Transverse colon (tissue), 4 donors: ENCODE results near the gene ZNF296. TPM values are rescaled to one million over a fixed set of nuclear protein-coding genes. Genes with fewer than 3 reads are reported as not detected.

Experiments used
- DNase-seq: peaks from one replicate; pipeline ENCODE4 v3.0.0-alpha.2; 2019
- H3K27ac ChIP-seq, 4 donors: fragments of 200-600 bp; sonication (generic); 2 replicates each; pipeline ENCODE4 v1.5.1; 2016 to 2018; ENCODE audit warnings: inconsistent platforms in 4 of 4
- H3K27me3 ChIP-seq: fragments of 200-600 bp; sonication (generic); 2 replicates; pipeline ENCODE4 v1.5.1; 2017; ENCODE audit warnings: inconsistent platforms
- H3K36me3 ChIP-seq, 4 donors: fragments of 200-600 bp; sonication (generic); 2 replicates each; pipeline ENCODE4 v1.5.1; 2017 to 2019; ENCODE audit warnings: inconsistent platforms in 4 of 4
- H3K4me1 ChIP-seq, 4 donors: fragments of 200-600 bp; sonication (generic); 2 replicates each; pipeline ENCODE4 v1.5.1; 2017 to 2020; ENCODE audit warnings: inconsistent platforms in 4 of 4
- H3K4me3 ChIP-seq, 4 donors: fragments of 200-600 bp; sonication (generic); 1 replicate in 1 of 4; 2 replicates in 3 of 4; pipeline versions ENCODE4 v1.5.1 to v1.6.1; 2017 to 2019; ENCODE audit warnings: inconsistent platforms in 4 of 4
- H3K9me3 ChIP-seq, 2 donors: fragments of 200-600 bp; sonication (generic); 2 replicates each; pipeline ENCODE4 v1.5.1; 2017 to 2019; ENCODE audit warnings: inconsistent platforms in 2 of 2
- EP300 ChIP-seq: sonication (generic); formaldehyde crosslinking; IDR thresholded peaks from one replicate; pipeline ENCODE4 v1.6.1; 2017; ENCODE audit warnings: antibody characterized with exemption, low read depth
- POLR2A ChIP-seq: fragments of 450-650 bp; IDR thresholded peaks from one replicate; pipeline ENCODE4 v1.6.1; 2016; ENCODE audit warnings: antibody characterized with exemption, mild to moderate bottlenecking, moderate library complexity
- POLR2AphosphoS5 ChIP-seq, 3 donors: sonication (generic); formaldehyde crosslinking; IDR thresholded peaks; one replicate each; pipeline ENCODE4 v1.6.1; 2016; ENCODE audit warnings: antibody characterized with exemption in 3 of 3
- WGBS, 2 donors: methylation state at CpG; one replicate each; pipeline ENCODE4 v1.1.5; 2018; ENCODE audit warnings: low coverage in 1 of 2; 5-methylcytosine and 5-hydroxymethylcytosine counted together
- in situ Hi-C, 4 donors: fragments of 200-750 bp; cut with MboI; loops; one replicate each; pipeline versions ENCODE4 v1.15.0 to v1.15.1; 2017; ENCODE audit warnings: low sequenced_read_pairs in 3 of 4, low pct_ligation_motif_present in 1 of 4, low pct_unique_long_range_greater_than_20kb in 1 of 4
- intact Hi-C: fragments of 100-400 bp; cut with DNase I; formaldehyde crosslinking; loops from one replicate; pipeline ENCODE4 v1.15.1; 2023; ENCODE audit warnings: low total_unique reads
- total RNA-seq, 4 donors: library from RNA; depleted of rRNA; stranded (reverse); fragments of >200 nt; gene quantifications; one replicate each; pipeline ENCODE4 v1.1.0, GENCODE V29; 2016
- TF ChIP-seq, protein P1 (sequence below), 5 experiments: fragments of 200-600 bp in 3 of 5; fragments of 450-650 bp in 2 of 5; sonication (generic) in 3 of 5; IDR thresholded peaks; 1 replicate in 2 of 5; 2 replicates in 3 of 5; pipeline ENCODE4 v1.5.1; 2016 to 2017; ENCODE audit warnings: antibody characterized with exemption in 5 of 5, inconsistent platforms in 3 of 5, mild to moderate bottlenecking in 2 of 5, moderate library complexity in 1 of 5

Gene ZNF296
- total RNA-seq, 4 donors from 2014 or later = 0.75 to 5.8 (median 3.5) TPM

GRCh38 chr19:45071969-45072790 is 4.1 kb downstream of the ZNF296 start:
- TF ChIP-seq, protein P1, sequence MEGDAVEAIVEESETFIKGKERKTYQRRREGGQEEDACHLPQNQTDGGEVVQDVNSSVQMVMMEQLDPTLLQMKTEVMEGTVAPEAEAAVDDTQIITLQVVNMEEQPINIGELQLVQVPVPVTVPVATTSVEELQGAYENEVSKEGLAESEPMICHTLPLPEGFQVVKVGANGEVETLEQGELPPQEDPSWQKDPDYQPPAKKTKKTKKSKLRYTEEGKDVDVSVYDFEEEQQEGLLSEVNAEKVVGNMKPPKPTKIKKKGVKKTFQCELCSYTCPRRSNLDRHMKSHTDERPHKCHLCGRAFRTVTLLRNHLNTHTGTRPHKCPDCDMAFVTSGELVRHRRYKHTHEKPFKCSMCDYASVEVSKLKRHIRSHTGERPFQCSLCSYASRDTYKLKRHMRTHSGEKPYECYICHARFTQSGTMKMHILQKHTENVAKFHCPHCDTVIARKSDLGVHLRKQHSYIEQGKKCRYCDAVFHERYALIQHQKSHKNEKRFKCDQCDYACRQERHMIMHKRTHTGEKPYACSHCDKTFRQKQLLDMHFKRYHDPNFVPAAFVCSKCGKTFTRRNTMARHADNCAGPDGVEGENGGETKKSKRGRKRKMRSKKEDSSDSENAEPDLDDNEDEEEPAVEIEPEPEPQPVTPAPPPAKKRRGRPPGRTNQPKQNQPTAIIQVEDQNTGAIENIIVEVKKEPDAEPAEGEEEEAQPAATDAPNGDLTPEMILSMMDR (IDR thresholded peaks at IDR 0.05) = no peak
- TF ChIP-seq EP300 (no peak), POLR2AphosphoS5 (IDR thresholded peaks at IDR 0.05) (no peak), POLR2A (no peak)
- intact Hi-C loops (no loop called here), in situ Hi-C loops (no loop called here)
- Histone ChIP-seq H3K4me1 (peaks cover 7 to 23% (median 15%) of the 10 kb centered on the region in 4 donors), H3K27me3 (no peaks in the 10 kb centered on the region), H3K27ac (no peak overlapping the region), H3K36me3 (peaks cover 0 to 47% (median 15%) of the 10 kb centered on the region in 4 donors), H3K4me3 (no peak overlapping the region), H3K9me3 (no peaks in the 10 kb centered on the region)
- no peak for DNase-seq
- WGBS, 2 donors = 91% methylated on average over 25 of the region's 34 CpGs; no CpG with 5 or more reads in 1 of the 2 donors

DNA sequence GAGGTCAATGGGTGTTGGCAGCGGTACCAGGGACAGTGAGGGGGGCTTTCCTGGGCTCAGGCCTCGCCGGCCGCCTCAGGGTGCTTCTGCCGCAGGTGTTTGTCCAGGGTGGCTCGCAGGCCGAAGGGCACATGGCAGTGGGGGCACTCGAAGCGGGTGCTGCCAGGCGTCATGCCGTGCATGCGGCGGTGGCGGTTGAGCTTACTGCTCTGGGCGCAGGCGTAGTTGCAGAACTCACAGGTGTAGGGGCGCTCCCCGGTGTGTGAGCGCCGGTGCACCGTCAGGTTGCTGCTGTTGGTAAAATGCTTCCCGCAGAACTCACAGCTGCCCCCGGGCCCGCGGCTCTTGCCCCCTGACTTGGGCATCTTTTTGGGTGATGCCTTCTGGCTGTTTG is 4.7 kb downstream of the ZNF296 start:
- in situ Hi-C loops = no loop called here
- no peak for DNase-seq
- TF ChIP-seq POLR2A (no peak), POLR2AphosphoS5 (IDR thresholded peaks at IDR 0.05) (no peak), EP300 (no peak)
- TF ChIP-seq, protein P1 (IDR thresholded peaks at IDR 0.05) = no peak
- Histone ChIP-seq H3K4me3 (no peak overlapping the region), H3K36me3 (peaks cover 0 to 47% (median 15%) of the 10 kb centered on the region in 4 donors), H3K9me3 (no peaks in the 10 kb centered on the region), H3K27me3 (no peaks in the 10 kb centered on the region), H3K4me1 (peaks cover 1 to 17% (median 9%) of the 10 kb centered on the region in 4 donors), H3K27ac (no peak overlapping the region)
- 88 to 100% methylated on average over 1 to 21 of the region's 25 CpGs for WGBS, 2 donors
- intact Hi-C loops = no loop called here

DNA sequence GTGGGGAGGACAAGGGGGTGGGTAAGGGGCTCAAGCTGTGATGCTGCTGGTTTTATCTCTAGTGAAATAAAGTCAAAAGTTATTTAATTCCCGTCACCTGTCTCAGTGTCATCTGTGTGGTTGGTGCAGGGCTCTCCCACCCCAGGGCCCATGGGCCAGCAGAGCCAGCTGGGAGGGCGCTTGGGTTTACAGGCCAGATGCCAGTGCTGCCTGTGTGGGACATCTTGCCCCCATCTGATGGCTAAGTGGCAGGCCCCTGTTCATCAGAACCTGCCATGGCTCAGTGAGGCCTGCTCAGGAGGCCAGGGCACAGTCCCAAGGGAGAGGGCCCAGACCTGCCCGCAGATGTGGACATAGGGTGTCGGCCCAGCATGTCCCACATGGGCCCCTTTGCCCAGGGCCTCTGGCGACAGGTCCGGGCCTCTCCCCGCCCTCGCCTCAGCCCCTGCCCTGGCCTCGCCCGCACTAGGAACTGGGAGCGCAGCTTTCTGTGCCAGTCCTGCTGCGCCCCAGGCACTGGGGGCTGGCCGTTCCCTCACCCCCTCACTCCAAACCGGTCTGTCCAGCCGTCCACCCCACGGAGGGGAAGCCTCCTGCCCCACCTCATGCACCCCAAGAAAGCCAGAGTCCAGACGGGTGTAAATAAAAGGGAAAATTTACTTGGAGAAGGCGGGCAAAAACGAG is 5.3 kb downstream of the ZNF296 start:
- Histone ChIP-seq H3K4me1 (peaks cover 0 to 15% (median 6%) of the 10 kb centered on the region in 4 donors), H3K27me3 (no peaks in the 10 kb centered on the region), H3K27ac (no peak overlapping the region), H3K36me3 (peaks cover 0 to 47% (median 15%) of the 10 kb centered on the region in 4 donors), H3K9me3 (no peaks in the 10 kb centered on the region), H3K4me3 (no peak overlapping the region)
- intact Hi-C loops = no loop called here
- DNase-seq = no peak
- WGBS, 2 donors = 71% methylated on average over 5 to 19 of the region's 19 CpGs
- TF ChIP-seq POLR2AphosphoS5 (IDR thresholded peaks at IDR 0.05) = no peak
- no peak for TF ChIP-seq EP300
- TF ChIP-seq POLR2A = no peak
- TF ChIP-seq, protein P1 (IDR thresholded peaks at IDR 0.05) = no peak
- in situ Hi-C loops = no loop called here

DNA sequence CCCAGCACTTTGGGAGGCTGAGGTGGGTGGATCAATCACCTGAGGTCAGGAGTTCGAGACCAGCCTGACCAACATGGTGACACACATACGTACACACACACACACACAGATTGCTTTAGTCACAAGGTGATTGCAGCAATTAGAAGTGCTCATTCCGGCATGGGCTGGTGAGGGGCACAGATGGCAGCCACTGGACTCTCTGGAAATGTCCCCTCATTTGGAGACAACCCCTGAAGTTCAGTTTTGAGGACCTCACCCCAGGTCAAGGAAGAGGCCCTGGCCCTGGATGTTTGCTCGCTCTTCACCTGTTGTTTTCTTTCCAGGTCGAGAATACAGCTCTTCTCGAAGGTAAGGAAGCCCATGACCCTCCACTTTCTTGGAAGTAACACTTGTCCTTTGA is 6.1 kb downstream of the ZNF296 start:
- no peak for TF ChIP-seq EP300
- TF ChIP-seq POLR2A = no peak
- TF ChIP-seq, protein P1 (IDR thresholded peaks at IDR 0.05) = no peak
- TF ChIP-seq POLR2AphosphoS5 (IDR thresholded peaks at IDR 0.05) = no peak
- 81 to 83% methylated on average over 2 to 6 of the region's 6 CpGs for WGBS, 2 donors
- in situ Hi-C loops (no loop called here), intact Hi-C loops (no loop called here)
- H3K4me3 ChIP-seq = no peak overlapping the region
- H3K27ac ChIP-seq = no peak overlapping the region
- H3K9me3 ChIP-seq = no peaks in the 10 kb centered on the region
- peaks cover 0 to 47% (median 15%) of the 10 kb centered on the region in 4 donors for H3K36me3 ChIP-seq
- peaks cover 0 to 10% (median 3%) of the 10 kb centered on the region in 4 donors for H3K4me1 ChIP-seq
- no peaks in the 10 kb centered on the region for H3K27me3 ChIP-seq
- no peak for DNase-seq
